Skin of body (tissue), 2 donors: ENCODE results near the gene RASAL3. TPM values are rescaled to one million over a fixed set of nuclear protein-coding genes. Genes with fewer than 3 reads are reported as not detected.
"Not testable (repeated sequence)": the region's sequence is repeated elsewhere in the genome, so short reads cannot be mapped to it uniquely, and the experiment has no call there.

ENCODE experiments used
- DNase-seq: peaks from one replicate; lab custom pipeline; 2025; lab: John Stamatoyannopoulos, UW
- total RNA-seq: library from RNA; depleted of rRNA; stranded (reverse); fragments of >200 nt; gene quantifications from one replicate; pipeline ENCODE4 v1.2.3, GENCODE V29; 2014

RASAL3 gene
- total RNA-seq, result 0.99 TPM

- DNase-seq, result no peak
Measured at GRCh38 chr19:15464394-15465385, at the start of gene RASAL3. RASAL3 (minus strand) TSS chr19:15464544; CDS start chr19:15464358, 186 bp downstream.

GRCh38 chr19:15511671-15512424 is 47.5 kb upstream of the RASAL3 start:
- DNase-seq, result no peak

- no peak for DNase-seq
Measured at GRCh38 chr19:15508035-15508710, 43.8 kb upstream of the RASAL3 start, which contains the start of gene CYP4F22. CYP4F22 (plus strand) TSS chr19:15508525; CDS start chr19:15525337, 16,812 bp downstream.

GRCh38 chr19:15507068-15508034 is 43.0 kb upstream of the RASAL3 start:
- no peak for DNase-seq

GRCh38 chr19:15506074-15506571 is 41.8 kb upstream of the RASAL3 start:
- DNase-seq, result no peak

GRCh38 chr19:15502264-15502663 is 37.9 kb upstream of the RASAL3 start:
- no peak for DNase-seq

GRCh38 chr19:15501596-15501995 is 37.3 kb upstream of the RASAL3 start:
- no peak for DNase-seq

- DNase-seq, result no peak
Measured at GRCh38 chr19:15498910-15499309, 34.6 kb upstream of the RASAL3 start.

- no peak for DNase-seq
Measured at GRCh38 chr19:15498156-15498858, 34.0 kb upstream of the RASAL3 start.

- DNase-seq, result no peak
Measured at GRCh38 chr19:15495151-15495550, 30.8 kb upstream of the RASAL3 start.

GRCh38 chr19:15488489-15489226 is 24.3 kb upstream of the RASAL3 start:
- DNase-seq, result no peak

GRCh38 chr19:15487038-15487437 is 22.7 kb upstream of the RASAL3 start:
- DNase-seq, result no peak

GRCh38 chr19:15485768-15486167 is 21.4 kb upstream of the RASAL3 start:
- not testable (repeated sequence) for DNase-seq

- not testable (repeated sequence) for DNase-seq
Measured at GRCh38 chr19:15480996-15481395, 16.7 kb upstream of the RASAL3 start.

- DNase-seq, result no peak
Measured at GRCh38 chr19:15479391-15480345, 15.3 kb upstream of the RASAL3 start, which contains the start of gene PGLYRP2. PGLYRP2 (minus strand) TSS chr19:15479501; CDS start chr19:15479371, 130 bp downstream.

- DNase-seq, result no peak
Measured at GRCh38 chr19:15476325-15476724, 12.0 kb upstream of the RASAL3 start.

GRCh38 chr19:15475611-15476010 is 11.3 kb upstream of the RASAL3 start:
- DNase-seq, result no peak
